PC-3 (cell line): ENCODE data around the gene PRKAR2B.
A peak's percentile ranks its signal among the peaks of the same experiment; 100 is the strongest.

Source experiments
- EZH2 ChIP-seq: fragments of 300-600 bp; sonication (generic); IDR thresholded peaks from one replicate; pipeline ENCODE4 v1.6.1; 2017; ENCODE audit warnings: antibody characterized with exemption, mild to moderate bottlenecking, low read length; ENCODE audit not compliant: unreplicated experiment
- EZH2phosphoT487 ChIP-seq: fragments of 300-600 bp; sonication (generic); IDR thresholded peaks from 2 replicates; pipeline ENCODE4 v1.6.1; 2018; ENCODE audit warnings: mild to moderate bottlenecking, antibody characterized with exemption, low read length, borderline replicate concordance
- TF ChIP-seq, protein P1 (sequence below): fragments of 300-600 bp; sonication (generic); conservative IDR thresholded peaks from 2 replicates; pipeline ENCODE4 v1.5.1; 2017; ENCODE audit warnings: antibody characterized with exemption, low read depth, mild to moderate bottlenecking, low read length

DNA sequence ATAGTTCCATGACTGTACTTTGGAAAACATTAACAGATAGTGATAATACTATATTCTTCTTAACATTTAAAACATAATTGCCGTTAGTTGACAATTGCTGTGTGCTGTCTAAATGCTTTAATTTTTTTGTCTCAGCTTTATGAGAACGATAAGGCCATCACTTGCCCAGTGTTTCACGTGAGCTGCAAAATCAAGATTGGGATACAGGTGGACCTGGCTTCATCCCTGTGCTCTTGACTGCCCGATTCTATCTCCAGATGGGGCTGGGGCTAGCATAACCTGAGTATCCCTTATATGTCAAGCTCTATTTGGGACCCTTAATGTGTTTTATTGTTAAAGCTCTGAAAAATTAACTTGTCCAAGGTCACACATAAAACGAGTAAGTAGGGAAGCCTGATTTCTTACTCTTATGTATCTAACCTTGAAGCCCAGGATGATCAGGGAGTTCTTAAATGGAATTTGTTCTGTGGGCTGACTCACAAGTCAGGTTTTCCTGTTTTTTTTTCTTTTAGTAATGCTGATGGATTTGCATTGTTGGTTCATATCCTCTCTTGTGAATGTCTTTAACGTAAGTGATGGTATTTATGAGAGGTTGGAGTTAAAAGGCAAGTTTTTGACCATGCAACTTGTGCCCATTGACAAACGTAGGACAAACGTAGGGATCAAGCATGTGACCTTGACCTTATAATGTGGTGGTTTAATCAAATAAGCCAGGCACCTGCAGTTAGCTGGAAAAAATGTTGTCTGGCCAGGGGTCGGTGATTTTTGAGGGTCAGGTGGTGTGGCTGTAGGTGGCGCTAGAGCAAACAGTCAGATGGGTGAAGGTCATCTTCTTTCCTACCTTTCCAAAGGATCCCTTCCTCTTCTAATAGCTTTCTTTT is 3.6 kb downstream of the PRKAR2B start:
- TF ChIP-seq, protein P1, sequence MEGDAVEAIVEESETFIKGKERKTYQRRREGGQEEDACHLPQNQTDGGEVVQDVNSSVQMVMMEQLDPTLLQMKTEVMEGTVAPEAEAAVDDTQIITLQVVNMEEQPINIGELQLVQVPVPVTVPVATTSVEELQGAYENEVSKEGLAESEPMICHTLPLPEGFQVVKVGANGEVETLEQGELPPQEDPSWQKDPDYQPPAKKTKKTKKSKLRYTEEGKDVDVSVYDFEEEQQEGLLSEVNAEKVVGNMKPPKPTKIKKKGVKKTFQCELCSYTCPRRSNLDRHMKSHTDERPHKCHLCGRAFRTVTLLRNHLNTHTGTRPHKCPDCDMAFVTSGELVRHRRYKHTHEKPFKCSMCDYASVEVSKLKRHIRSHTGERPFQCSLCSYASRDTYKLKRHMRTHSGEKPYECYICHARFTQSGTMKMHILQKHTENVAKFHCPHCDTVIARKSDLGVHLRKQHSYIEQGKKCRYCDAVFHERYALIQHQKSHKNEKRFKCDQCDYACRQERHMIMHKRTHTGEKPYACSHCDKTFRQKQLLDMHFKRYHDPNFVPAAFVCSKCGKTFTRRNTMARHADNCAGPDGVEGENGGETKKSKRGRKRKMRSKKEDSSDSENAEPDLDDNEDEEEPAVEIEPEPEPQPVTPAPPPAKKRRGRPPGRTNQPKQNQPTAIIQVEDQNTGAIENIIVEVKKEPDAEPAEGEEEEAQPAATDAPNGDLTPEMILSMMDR = peak; percentile 40; the same call in 1 of the 2 replicates
- no peak for TF ChIP-seq EZH2phosphoT487
- no peak for TF ChIP-seq EZH2
